Bronchus fibroblast of lung (primary cell): ENCODE measurements around the gene PRSS3. TPM values are rescaled to one million over a fixed set of nuclear protein-coding genes. Genes with fewer than 3 reads are reported as not detected.

Experiments
- total RNA-seq: library from RNA; depleted of rRNA; stranded (reverse); fragments of >200 nt; gene quantifications from 2 replicates; pipeline ENCODE4 v1.2.3, GENCODE V29; 2015

PRSS3 gene
- total RNA-seq = 1.3 and 3.7 TPM in 2 replicates

GRCh38 chr9:33795281-33795680 is at the start of gene PRSS3:
Gene PRSS3 (plus strand): TSS chr9:33795561. CDS start chr9:33795574, 13 bp downstream.

GRCh38 chr9:33816327-33817252 is 21.2 kb downstream of the PRSS3 start, which contains the start of gene UBE2R2:
Gene UBE2R2 (plus strand): TSS chr9:33817160. CDS start chr9:33817758, 598 bp downstream.

Other genes with a start within 250 kb of the PRSS3 start
- gene UBE2R2, start 21.6 kb downstream of the PRSS3 start, total RNA-seq = 16.8 and 18.0 TPM in 2 replicates